Osteoblast (primary cell): ENCODE measurements around the gene TTC9B. TPM values are rescaled to one million over a fixed set of nuclear protein-coding genes. Genes with fewer than 3 reads are reported as not detected.
"Not testable (repeated sequence)": the region's sequence is repeated elsewhere in the genome, so short reads cannot be mapped to it uniquely, and the experiment has no call there.

Experiments used
- DNase-seq: peaks from one replicate; pipeline ENCODE4 v3.0.0; 2011; ENCODE audit warnings: low spot score, mixed read lengths; ENCODE audit not compliant: insufficient read length; ENCODE audit errors: missing footprints
- H2AFZ ChIP-seq: 2 replicates; pipeline ENCODE4 v1.6.0; 2011; ENCODE audit warnings: mild to moderate bottlenecking, low read length
- H3K27ac ChIP-seq: 2 replicates; pipeline ENCODE4 v1.5.1; 2011; ENCODE audit warnings: mild to moderate bottlenecking, low read depth, low read length, moderate library complexity
- H3K27me3 ChIP-seq: 2 replicates; pipeline ENCODE4 v1.6.0; 2012; ENCODE audit warnings: mild to moderate bottlenecking, control low read depth, inconsistent platforms, low read length, moderate library complexity; ENCODE audit not compliant: insufficient read depth
- H3K36me3 ChIP-seq: 2 replicates; pipeline ENCODE4 v1.5.1; 2011; ENCODE audit warnings: mild to moderate bottlenecking, low read length, control low read depth, moderate library complexity; ENCODE audit not compliant: insufficient read depth
- H3K4me1 ChIP-seq: 2 replicates; pipeline ENCODE4 v1.5.1; 2011; ENCODE audit warnings: mild to moderate bottlenecking, low read length, control low read depth, moderate library complexity; ENCODE audit not compliant: insufficient read depth
- H3K4me2 ChIP-seq: 2 replicates; pipeline ENCODE4 v1.6.0; 2011; ENCODE audit warnings: mild to moderate bottlenecking, low read length; ENCODE audit not compliant: insufficient read depth
- H3K4me3 ChIP-seq: fragments of 200-600 bp; sonication (generic); 3 replicates; pipeline ENCODE4 v1.5.1; 2012; ENCODE audit warnings: mild to moderate bottlenecking, low read length, inconsistent platforms; ENCODE audit not compliant: insufficient read depth
- H3K79me2 ChIP-seq: 2 replicates; pipeline ENCODE4 v1.6.0; 2012; ENCODE audit warnings: mild to moderate bottlenecking, low read length, control low read depth, inconsistent platforms; ENCODE audit not compliant: insufficient read depth
- H3K9me3 ChIP-seq: 2 replicates; pipeline ENCODE4 v1.5.1; 2011; ENCODE audit warnings: low read depth, low read length, control low read depth
- H4K20me1 ChIP-seq: 2 replicates; pipeline ENCODE4 v1.6.0; 2012; ENCODE audit warnings: mild to moderate bottlenecking, low read length, control low read depth; ENCODE audit not compliant: insufficient read depth
- CTCF ChIP-seq: IDR thresholded peaks from 2 replicates; pipeline ENCODE4 v1.5.1; 2011; ENCODE audit warnings: mild to moderate bottlenecking, low read depth, low read length, moderate library complexity; ENCODE audit errors: extremely low read depth
- total RNA-seq: library from RNA; depleted of rRNA; stranded (reverse); fragments of >200 nt; gene quantifications from 2 replicates; pipeline ENCODE4 v1.2.3, GENCODE V29; 2012

Gene TTC9B
- total RNA-seq, 1 donor: not detected

DNA sequence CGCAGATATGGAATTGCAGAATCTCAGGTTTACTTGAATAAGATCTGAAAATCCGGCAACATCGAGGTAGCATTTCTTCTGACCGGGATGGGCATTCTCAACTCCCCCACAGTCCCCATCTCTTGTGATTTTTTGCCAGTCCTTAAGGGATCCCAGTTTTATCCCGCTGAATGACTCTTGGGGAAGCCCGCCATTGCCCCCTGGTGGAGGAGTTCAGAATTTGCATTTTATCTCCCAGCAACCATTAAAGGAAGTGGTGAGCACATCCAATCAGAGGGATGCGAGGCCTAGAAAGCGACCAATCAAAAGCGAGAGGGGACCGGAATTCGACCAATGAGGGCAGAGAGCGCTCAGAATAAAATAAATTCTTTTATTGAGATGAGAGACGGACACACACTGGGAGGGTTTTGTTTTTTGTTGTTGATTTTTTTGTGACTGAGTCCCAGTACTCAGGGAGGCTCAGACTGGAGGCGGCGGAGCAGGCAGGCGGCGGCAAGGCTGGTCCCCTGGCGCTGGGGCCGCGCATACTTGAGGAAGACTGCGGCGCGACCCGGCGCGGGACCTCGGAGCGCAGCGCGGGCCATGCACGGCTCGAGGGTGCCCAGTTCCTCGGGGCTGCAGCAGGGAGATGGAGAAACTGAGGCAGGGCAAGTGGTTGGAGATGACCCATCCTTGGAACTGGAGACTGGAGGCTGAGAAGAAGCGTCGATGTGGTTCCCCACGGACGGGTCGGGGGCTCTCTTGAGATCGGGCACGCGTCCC is 3.9 kb upstream of the TTC9B start:
- Histone ChIP-seq H3K27ac (no peak overlapping the region), H3K4me1 (peaks cover 12% of the 10 kb centered on the region), H3K36me3 (no peaks in the 10 kb centered on the region), H3K9me3 (no peaks in the 10 kb centered on the region), H3K27me3 (peaks cover 10% of the 10 kb centered on the region), H3K4me2 (no peak overlapping the region), H2AFZ (no peak overlapping the region), H4K20me1 (peaks cover 4% of the 10 kb centered on the region), H3K79me2 (no peaks in the 10 kb centered on the region), H3K4me3 (no peak overlapping the region)
- peak; percentile 97 for TF ChIP-seq CTCF
- peak; percentile 100 for DNase-seq

DNA sequence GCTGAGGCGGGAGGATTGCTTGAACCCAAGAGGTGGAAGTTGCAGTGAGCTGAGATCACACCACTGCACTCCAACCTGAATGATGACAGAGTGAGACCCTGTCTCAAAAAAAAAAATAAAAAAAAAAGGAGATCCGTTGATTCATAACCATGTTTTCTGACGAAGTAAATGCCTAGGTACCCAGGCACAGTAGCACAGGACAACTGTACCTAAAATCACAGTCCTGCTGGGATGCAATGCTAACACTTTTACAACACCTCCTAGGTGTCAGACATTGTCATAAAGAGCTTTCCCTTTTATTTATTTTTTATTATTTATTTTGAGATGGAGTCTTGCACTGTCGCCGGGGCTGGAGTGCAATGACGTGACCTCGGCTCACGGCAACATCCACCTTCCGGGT is 2.5 kb upstream of the TTC9B start:
- Histone ChIP-seq H3K27me3 (peaks cover 23% of the 10 kb centered on the region), H3K27ac (no peak overlapping the region), H4K20me1 (peaks cover 4% of the 10 kb centered on the region), H3K36me3 (no peaks in the 10 kb centered on the region), H2AFZ (no peak overlapping the region), H3K79me2 (no peaks in the 10 kb centered on the region), H3K4me1 (peaks cover 6% of the 10 kb centered on the region), H3K9me3 (no peaks in the 10 kb centered on the region), H3K4me3 (no peak overlapping the region), H3K4me2 (no peak overlapping the region)
- DNase-seq: no peak
- no peak for TF ChIP-seq CTCF

- Histone ChIP-seq H3K9me3 (no peaks in the 10 kb centered on the region), H3K27me3 (peaks cover 23% of the 10 kb centered on the region), H3K79me2 (no peaks in the 10 kb centered on the region), H3K36me3 (no peaks in the 10 kb centered on the region), H2AFZ (peak overlapping the region; percentile 86), H4K20me1 (peaks cover 4% of the 10 kb centered on the region), H3K4me3 (peak overlapping the region; percentile 63), H3K27ac (no peak overlapping the region), H3K4me1 (peaks cover 6% of the 10 kb centered on the region), H3K4me2 (peak overlapping the region; percentile 78)
- TF ChIP-seq CTCF: no peak
- DNase-seq: peak; percentile 98
Measured at GRCh38 chr19:40219721-40220276, 1.6 kb upstream of the TTC9B start.

GRCh38 chr19:40219029-40219428 is 845 bp upstream of the TTC9B start:
- H3K27ac ChIP-seq, DNase-seq, H3K4me2 ChIP-seq, H3K36me3 ChIP-seq, H3K9me3 ChIP-seq, H3K4me1 ChIP-seq, H4K20me1 ChIP-seq, H3K4me3 ChIP-seq, H2AFZ ChIP-seq, H3K79me2 ChIP-seq: not testable (repeated sequence)
- H3K27me3 ChIP-seq: peaks cover 23% of the 10 kb centered on the region
